SK-N-MC (cell line): Measurements from ENCODE around the gene ARID1B.
A peak's percentile ranks its signal among the peaks of the same experiment; 100 is the strongest.

Source experiments
- DNase-seq: peaks from one replicate; pipeline ENCODE4 v3.0.0-alpha.2; 2011; ENCODE audit warnings: low read depth, low spot score
- H3K27ac ChIP-seq: fragments of 200-600 bp; sonication (generic); 2 replicates; pipeline ENCODE4 v1.5.1; 2016; ENCODE audit warnings: mixed run types
- H3K36me3 ChIP-seq: fragments of 200-600 bp; sonication (generic); 2 replicates; pipeline ENCODE4 v1.6.1; 2017; ENCODE audit warnings: antibody characterized with exemption, low read length, mixed read lengths; ENCODE audit not compliant: insufficient read depth
- H3K4me3 ChIP-seq: fragments of 200-600 bp; sonication (generic); 2 replicates; pipeline ENCODE4 v1.5.1; 2016
- H3K9ac ChIP-seq: fragments of 200-600 bp; sonication (generic); 2 replicates; pipeline ENCODE4 v1.8.0; 2017; ENCODE audit warnings: mixed run types, mixed read lengths; ENCODE audit not compliant: insufficient read length
- H3K9me3 ChIP-seq: fragments of 200-600 bp; sonication (generic); 2 replicates; pipeline ENCODE4 v1.6.1; 2017; ENCODE audit warnings: low read depth, mild to moderate bottlenecking, antibody characterized with exemption, low read length, moderate library complexity, mixed read lengths
- EZH2 ChIP-seq: fragments of 200-600 bp; sonication (generic); IDR thresholded peaks from one replicate; pipeline ENCODE4 v1.6.1; 2017; ENCODE audit warnings: antibody characterized with exemption
- FOXP2 ChIP-seq: optimal IDR thresholded peaks from 2 replicates; pipeline ENCODE3; 2011; ENCODE audit warnings: mild to moderate bottlenecking, moderate library complexity; ENCODE audit not compliant: insufficient read depth; ENCODE audit errors: extremely low read length, control extremely low read depth
- POLR2AphosphoS5 ChIP-seq: IDR thresholded peaks from 2 replicates; pipeline ENCODE4 v1.6.1; 2012; ENCODE audit warnings: mild to moderate bottlenecking, low read depth, low read length, borderline replicate concordance

ARID1B gene

GRCh38 chr6:156832669-156833068 lies 55.5 kb downstream of the ARID1B start:
- H3K27ac ChIP-seq, result peak overlapping the region; percentile 28; the same call in 1 of the 2 replicates
- no peak overlapping the region for H3K9ac ChIP-seq
- H3K36me3 ChIP-seq, result peaks cover 29% of the 10 kb centered on the region
- no peak for TF ChIP-seq EZH2
- TF ChIP-seq FOXP2, result no peak
- TF ChIP-seq POLR2AphosphoS5, result no peak
- H3K9me3 ChIP-seq, result no peaks in the 10 kb centered on the region
- no peak overlapping the region for H3K4me3 ChIP-seq
- DNase-seq, result no peak

- no peak for DNase-seq
- Histone ChIP-seq H3K27ac (no peak overlapping the region), H3K4me3 (no peak overlapping the region), H3K9me3 (no peaks in the 10 kb centered on the region), H3K36me3 (peaks cover 29% of the 10 kb centered on the region), H3K9ac (no peak overlapping the region)
- TF ChIP-seq POLR2AphosphoS5 (no peak), EZH2 (no peak), FOXP2 (no peak)
Observed at GRCh38 chr6:156833755-156834154, 56.6 kb downstream of the ARID1B start.

- H3K4me3 ChIP-seq, result no peak overlapping the region
- DNase-seq, result no peak
- peaks cover 12% of the 10 kb centered on the region for H3K36me3 ChIP-seq
- no peak overlapping the region for H3K9ac ChIP-seq
- H3K9me3 ChIP-seq, result no peaks in the 10 kb centered on the region
- H3K27ac ChIP-seq, result no peak overlapping the region
- TF ChIP-seq FOXP2 (no peak), EZH2 (no peak), POLR2AphosphoS5 (no peak)
Observed at GRCh38 chr6:156839129-156839528, 62.0 kb downstream of the ARID1B start.

GRCh38 chr6:156839591-156840001 lies 62.4 kb downstream of the ARID1B start:
- Histone ChIP-seq H3K9ac (no peak overlapping the region), H3K27ac (peak overlapping the region; percentile 61; the same call in 1 of the 2 replicates), H3K4me3 (no peak overlapping the region), H3K9me3 (no peaks in the 10 kb centered on the region), H3K36me3 (peaks cover 13% of the 10 kb centered on the region)
- TF ChIP-seq POLR2AphosphoS5, result no peak
- no peak for TF ChIP-seq EZH2
- TF ChIP-seq FOXP2, result no peak
- no peak for DNase-seq

- H3K4me3 ChIP-seq, result no peak overlapping the region
- DNase-seq, result no peak
- peaks cover 14% of the 10 kb centered on the region for H3K36me3 ChIP-seq
- H3K9ac ChIP-seq, result no peak overlapping the region
- TF ChIP-seq EZH2, result no peak
- no peaks in the 10 kb centered on the region for H3K9me3 ChIP-seq
- H3K27ac ChIP-seq, result peak overlapping the region; percentile 61; the same call in 1 of the 2 replicates
Observed at GRCh38 chr6:156840136-156840535, 63.0 kb downstream of the ARID1B start.

GRCh38 chr6:156840606-156841005 lies 63.4 kb downstream of the ARID1B start:
- H3K27ac ChIP-seq, result peak overlapping the region; percentile 61; the same call in 1 of the 2 replicates
- H3K4me3 ChIP-seq, result no peak overlapping the region
- peaks cover 14% of the 10 kb centered on the region; the same call in 1 of the 2 replicates for H3K36me3 ChIP-seq
- H3K9ac ChIP-seq, result no peak overlapping the region
- TF ChIP-seq POLR2AphosphoS5 (no peak), FOXP2 (no peak), EZH2 (no peak)
- DNase-seq, result no peak
- H3K9me3 ChIP-seq, result no peaks in the 10 kb centered on the region

GRCh38 chr6:156841508-156841907 lies 64.3 kb downstream of the ARID1B start:
- Histone ChIP-seq H3K9me3 (no peaks in the 10 kb centered on the region), H3K4me3 (no peak overlapping the region), H3K27ac (no peak overlapping the region), H3K36me3 (peaks cover 14% of the 10 kb centered on the region; the same call in 1 of the 2 replicates), H3K9ac (no peak overlapping the region)
- DNase-seq, result no peak
- TF ChIP-seq EZH2, result no peak
- TF ChIP-seq FOXP2, result no peak
- TF ChIP-seq POLR2AphosphoS5, result no peak

- TF ChIP-seq EZH2, result no peak
- no peak for TF ChIP-seq POLR2AphosphoS5
- no peak for TF ChIP-seq FOXP2
- Histone ChIP-seq H3K4me3 (no peak overlapping the region), H3K9me3 (no peaks in the 10 kb centered on the region), H3K9ac (no peak overlapping the region), H3K36me3 (0 out of 2 replicates have a peak, but pooled peaks cover 12% of the 10 kb centered on the region), H3K27ac (no peak overlapping the region)
- DNase-seq, result no peak
Observed at GRCh38 chr6:156842598-156843250, 65.5 kb downstream of the ARID1B start.

GRCh38 chr6:156844089-156844488 lies 66.9 kb downstream of the ARID1B start:
- H3K36me3 ChIP-seq, result 0 out of 2 replicates have a peak, but pooled peaks cover 12% of the 10 kb centered on the region
- H3K4me3 ChIP-seq, result no peak overlapping the region
- TF ChIP-seq POLR2AphosphoS5 (no peak), EZH2 (no peak), FOXP2 (no peak)
- H3K9ac ChIP-seq, result no peak overlapping the region
- H3K9me3 ChIP-seq, result no peaks in the 10 kb centered on the region
- DNase-seq, result no peak
- H3K27ac ChIP-seq, result no peak overlapping the region
